Peyer's patch (tissue), 4 donors: ENCODE results near the gene CDK5. TPM values are rescaled to one million over a fixed set of nuclear protein-coding genes. Genes with fewer than 3 reads are reported as not detected.

Experiments
- DNase-seq, 3 donors: peaks; one replicate each; pipeline ENCODE4 v3.0.0-alpha.2; 2017 to 2019
- H3K27ac ChIP-seq, 4 donors: fragments of 200-600 bp; sonication (generic); one replicate each; pipeline ENCODE4 v1.5.1; 2016 to 2019
- H3K27me3 ChIP-seq, 2 donors: fragments of 200-600 bp; sonication (generic); one replicate each; pipeline ENCODE4 v1.5.1; 2019
- H3K36me3 ChIP-seq, 3 donors: fragments of 200-600 bp; sonication (generic); one replicate each; pipeline ENCODE4 v1.5.1; 2016 to 2019
- H3K4me1 ChIP-seq, 4 donors: fragments of 200-600 bp; sonication (generic); one replicate each; pipeline ENCODE4 v1.5.1; 2016 to 2019
- H3K4me3 ChIP-seq, 4 donors: fragments of 200-600 bp; sonication (generic); 1 replicate in 3 of 4; 2 replicates in 1 of 4; pipeline ENCODE4 v1.5.1; 2016 to 2019; ENCODE audit warnings: mild to moderate bottlenecking in 1 of 4
- H3K9me3 ChIP-seq, 4 donors: fragments of 200-600 bp; sonication (generic); one replicate each; pipeline ENCODE4 v1.5.1; 2016 to 2019; ENCODE audit warnings: mild to moderate bottlenecking in 1 of 4
- POLR2A ChIP-seq, 2 donors: fragments of 450-650 bp; IDR thresholded peaks; one replicate each; pipeline ENCODE4 v1.5.1; 2017; ENCODE audit warnings: antibody characterized with exemption in 2 of 2, mild to moderate bottlenecking in 2 of 2, moderate library complexity in 2 of 2
- total RNA-seq, 4 donors: library from RNA; depleted of rRNA; stranded (reverse); fragments of >200 nt; gene quantifications; one replicate each; pipeline ENCODE4 v1.1.0, GENCODE V29; 2016
- TF ChIP-seq, protein P1 (sequence below), 6 experiments: fragments of 450-650 bp in 4 of 6; fragments of 200-600 bp in 2 of 6; sonication (generic) in 1 of 6; IDR thresholded peaks; one replicate each; pipeline ENCODE4 v1.5.1; 2017 to 2019; ENCODE audit warnings: antibody characterized with exemption in 6 of 6, mild to moderate bottlenecking in 3 of 6, moderate library complexity in 1 of 6

The CDK5 gene
- total RNA-seq, 4 donors from 2014 or later = 6.9 to 15.4 (median 13.8) TPM

GRCh38 chr7:151011097-151011409 is 46.6 kb downstream of the CDK5 start:
- Histone ChIP-seq H3K4me1 (peaks cover 0 to 30% (median 3%) of the 10 kb centered on the region in 4 donors), H3K36me3 (no peaks in the 10 kb centered on the region), H3K4me3 (no peak overlapping the region), H3K27me3 (no peaks in the 10 kb centered on the region), H3K9me3 (no peaks in the 10 kb centered on the region), H3K27ac (no peak overlapping the region)
- TF ChIP-seq, protein P1, sequence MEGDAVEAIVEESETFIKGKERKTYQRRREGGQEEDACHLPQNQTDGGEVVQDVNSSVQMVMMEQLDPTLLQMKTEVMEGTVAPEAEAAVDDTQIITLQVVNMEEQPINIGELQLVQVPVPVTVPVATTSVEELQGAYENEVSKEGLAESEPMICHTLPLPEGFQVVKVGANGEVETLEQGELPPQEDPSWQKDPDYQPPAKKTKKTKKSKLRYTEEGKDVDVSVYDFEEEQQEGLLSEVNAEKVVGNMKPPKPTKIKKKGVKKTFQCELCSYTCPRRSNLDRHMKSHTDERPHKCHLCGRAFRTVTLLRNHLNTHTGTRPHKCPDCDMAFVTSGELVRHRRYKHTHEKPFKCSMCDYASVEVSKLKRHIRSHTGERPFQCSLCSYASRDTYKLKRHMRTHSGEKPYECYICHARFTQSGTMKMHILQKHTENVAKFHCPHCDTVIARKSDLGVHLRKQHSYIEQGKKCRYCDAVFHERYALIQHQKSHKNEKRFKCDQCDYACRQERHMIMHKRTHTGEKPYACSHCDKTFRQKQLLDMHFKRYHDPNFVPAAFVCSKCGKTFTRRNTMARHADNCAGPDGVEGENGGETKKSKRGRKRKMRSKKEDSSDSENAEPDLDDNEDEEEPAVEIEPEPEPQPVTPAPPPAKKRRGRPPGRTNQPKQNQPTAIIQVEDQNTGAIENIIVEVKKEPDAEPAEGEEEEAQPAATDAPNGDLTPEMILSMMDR (IDR thresholded peaks at IDR 0.05) = no peak
- no peak for TF ChIP-seq POLR2A (IDR thresholded peaks at IDR 0.05)
- peak in 1 of 3 donors; percentile 39 for DNase-seq

GRCh38 chr7:151010307-151011096 is 47.2 kb downstream of the CDK5 start:
- no peak for TF ChIP-seq POLR2A (IDR thresholded peaks at IDR 0.05)
- TF ChIP-seq, protein P1 (IDR thresholded peaks at IDR 0.05) = no peak
- no peaks in the 10 kb centered on the region for H3K9me3 ChIP-seq
- H3K27ac ChIP-seq = no peak overlapping the region
- DNase-seq = peak in 2 of 3 donors; percentile 48 to 57
- no peaks in the 10 kb centered on the region for H3K36me3 ChIP-seq
- H3K4me1 ChIP-seq = peaks cover 0 to 30% (median 3%) of the 10 kb centered on the region in 4 donors
- H3K27me3 ChIP-seq = no peaks in the 10 kb centered on the region
- H3K4me3 ChIP-seq = no peak overlapping the region

- Histone ChIP-seq H3K27me3 (no peaks in the 10 kb centered on the region), H3K36me3 (no peaks in the 10 kb centered on the region), H3K4me1 (peaks cover 0 to 30% (median 3%) of the 10 kb centered on the region in 4 donors), H3K4me3 (no peak overlapping the region), H3K9me3 (no peaks in the 10 kb centered on the region), H3K27ac (no peak overlapping the region)
- peak in 1 of 3 donors; percentile 47 for DNase-seq
- TF ChIP-seq, protein P1 (IDR thresholded peaks at IDR 0.05) = no peak
- TF ChIP-seq POLR2A (IDR thresholded peaks at IDR 0.05) = no peak
Observed at GRCh38 chr7:151010037-151010306, 47.7 kb downstream of the CDK5 start.

- Histone ChIP-seq H3K4me3 (no peak overlapping the region), H3K9me3 (no peaks in the 10 kb centered on the region), H3K36me3 (no peaks in the 10 kb centered on the region), H3K27ac (peak overlapping the region in 1 of 4 donors; percentile 66), H3K4me1 (peaks cover 0 to 30% (median 3%) of the 10 kb centered on the region in 4 donors), H3K27me3 (no peaks in the 10 kb centered on the region)
- no peak for TF ChIP-seq POLR2A (IDR thresholded peaks at IDR 0.05)
- TF ChIP-seq, protein P1 (IDR thresholded peaks at IDR 0.05) = no peak
- no peak for DNase-seq
Observed at GRCh38 chr7:151009327-151010036, 48.2 kb downstream of the CDK5 start.

DNA sequence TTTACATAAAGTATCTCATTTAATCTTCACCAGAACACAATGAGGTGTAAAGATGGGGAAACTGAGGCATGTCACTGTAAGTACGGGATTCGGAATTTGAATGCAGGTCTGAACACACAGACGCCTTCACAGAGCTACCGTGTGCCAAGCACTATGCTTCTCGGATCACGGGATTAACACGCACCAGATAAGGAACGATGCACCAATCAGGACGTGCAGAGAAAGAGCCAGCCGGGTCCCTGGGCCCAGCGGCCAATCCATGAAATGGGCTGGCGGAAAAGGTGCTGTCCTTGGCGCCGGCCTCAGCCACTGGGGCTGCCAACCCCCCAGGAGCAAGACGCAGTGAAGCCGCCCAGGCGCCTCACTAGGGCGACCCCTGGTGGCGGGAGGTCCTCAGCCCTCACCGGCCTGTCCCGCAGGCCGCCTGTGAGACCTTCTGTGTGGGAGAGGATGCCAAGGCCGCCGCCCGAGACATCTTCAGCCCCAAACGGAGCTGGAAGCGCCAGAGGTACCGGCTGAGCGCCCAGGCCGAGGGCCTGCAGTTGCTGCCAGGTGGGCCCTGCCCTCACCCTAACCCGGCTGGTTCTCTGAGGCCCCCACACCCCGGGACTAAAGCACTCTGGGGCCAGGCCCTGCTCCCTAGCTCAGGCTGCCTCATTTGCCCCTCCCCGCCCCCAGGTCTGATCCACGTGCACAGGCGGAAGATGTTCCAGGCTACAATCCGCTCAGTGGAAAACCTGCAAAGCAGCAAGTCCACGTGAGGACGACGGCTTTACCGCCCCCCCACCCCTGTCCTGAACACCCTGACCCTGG is 49.0 kb downstream of the CDK5 start:
- H3K4me3 ChIP-seq = peak overlapping the region; percentile 17 to 39 (median 30)
- no peaks in the 10 kb centered on the region for H3K9me3 ChIP-seq
- no peaks in the 10 kb centered on the region for H3K27me3 ChIP-seq
- peak; percentile 70 to 85 (median 82) for DNase-seq
- no peaks in the 10 kb centered on the region for H3K36me3 ChIP-seq
- peak overlapping the region in 3 of 4 donors; percentile 39 to 66 (median 49) for H3K27ac ChIP-seq
- TF ChIP-seq POLR2A (IDR thresholded peaks at IDR 0.05) = no peak
- TF ChIP-seq, protein P1 (IDR thresholded peaks at IDR 0.05) = peak; percentile 57 to 82 (median 72)
- H3K4me1 ChIP-seq = peaks cover 0 to 23% (median 3%) of the 10 kb centered on the region in 4 donors
